ENCODE measurements around the gene ZNF749.

The ZNF749 gene
- total RNA-seq: 0.38 to 6.4 (median 2.7) reads per million in 17 experiments

- peak; percentile 98 to 99 (median 98) for DNase-seq
Measured at GRCh38 chr19:57435062-57435978, at the start of gene ZNF749. TSS of gene ZNF749 (plus strand) at chr19:57435325. CDS start at chr19:57435579, 254 bp downstream.

GRCh38 chr19:57389194-57389729, 45.9 kb upstream of the ZNF749 start:
- DNase-seq: no peak

- peak; percentile 97 to 99 (median 98) for DNase-seq
Measured at GRCh38 chr19:57389730-57390598, 45.2 kb upstream of the ZNF749 start, which contains the start of gene ZNF548. TSS of gene ZNF548 (plus strand) at chr19:57389854. CDS start at chr19:57390100, 246 bp downstream.

DNA sequence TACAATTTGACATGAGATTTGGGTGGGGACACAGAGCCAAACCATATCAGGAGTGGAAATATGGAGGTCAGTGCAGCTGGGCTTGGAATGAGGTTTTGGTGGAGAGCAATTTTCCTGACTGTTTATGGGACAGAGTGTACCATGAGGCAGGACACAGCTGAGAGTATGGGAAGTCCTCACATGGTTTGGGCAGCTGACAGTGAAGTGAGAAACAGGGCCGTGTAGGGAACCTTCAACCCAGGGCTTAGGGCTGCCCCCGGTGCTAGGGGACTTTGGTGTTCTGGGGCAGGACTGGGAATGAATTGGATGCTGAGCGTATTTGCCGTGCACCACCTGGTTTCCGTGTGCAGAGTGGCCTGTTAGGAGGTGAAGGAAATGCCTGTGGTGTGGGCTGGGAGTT, 39.4 kb upstream of the ZNF749 start:
- DNase-seq: no peak

- DNase-seq: no peak
Measured at GRCh38 chr19:57398868-57399267, 36.3 kb upstream of the ZNF749 start.

GRCh38 chr19:57403737-57404563, 31.2 kb upstream of the ZNF749 start:
- no peak for DNase-seq

- DNase-seq: peak; percentile 47 to 70 (median 58)
Measured at GRCh38 chr19:57406516-57407123, 28.5 kb upstream of the ZNF749 start.

GRCh38 chr19:57410877-57411671, 24.1 kb upstream of the ZNF749 start, which contains the start of gene ZNF17:
TSS of gene ZNF17 (plus strand) at chr19:57411161. CDS start at chr19:57413616, 2,455 bp downstream.
- peak; percentile 95 to 98 (median 97) for DNase-seq

- no peak for DNase-seq
Measured at GRCh38 chr19:57419439-57419838, 15.7 kb upstream of the ZNF749 start.

GRCh38 chr19:57421037-57421436, 14.1 kb upstream of the ZNF749 start:
- no peak for DNase-seq

DNA sequence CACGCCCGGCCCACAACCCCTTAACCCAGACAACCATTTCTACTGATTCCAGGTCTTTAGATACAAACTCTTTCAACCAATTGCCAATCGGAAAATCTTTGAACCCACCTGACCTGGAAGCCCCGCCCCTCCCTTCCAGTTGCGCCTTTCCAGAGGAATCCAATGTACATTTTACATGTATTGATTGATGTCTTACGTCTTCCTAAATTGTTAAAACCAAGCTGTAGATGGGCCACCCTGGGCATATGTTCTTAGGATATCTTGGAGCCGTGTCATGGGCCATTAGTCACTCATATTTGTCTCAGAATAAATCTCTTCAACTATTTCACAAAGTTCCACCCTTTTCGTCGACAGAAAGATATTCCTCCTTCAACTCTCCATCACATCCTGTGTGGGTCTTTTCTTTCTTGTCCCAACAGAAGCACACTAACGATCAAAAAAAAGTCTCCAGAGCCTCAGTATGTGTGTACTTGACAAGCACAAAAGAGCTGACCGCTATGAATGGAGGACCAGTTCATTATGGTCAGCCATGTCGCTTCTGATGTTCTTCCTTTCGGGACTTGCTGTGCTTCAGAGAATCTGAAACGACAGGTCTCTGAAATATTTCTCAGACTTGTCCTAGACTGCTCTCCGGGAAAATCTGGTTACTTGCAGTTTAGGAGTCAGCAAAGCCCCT, 601 bp upstream of the ZNF749 start:
- no peak for DNase-seq

- DNase-seq: no peak
Measured at GRCh38 chr19:57436417-57436816, 1.3 kb downstream of the ZNF749 start.

- DNase-seq: no peak
Measured at GRCh38 chr19:57437931-57438330, 2.8 kb downstream of the ZNF749 start.

DNA sequence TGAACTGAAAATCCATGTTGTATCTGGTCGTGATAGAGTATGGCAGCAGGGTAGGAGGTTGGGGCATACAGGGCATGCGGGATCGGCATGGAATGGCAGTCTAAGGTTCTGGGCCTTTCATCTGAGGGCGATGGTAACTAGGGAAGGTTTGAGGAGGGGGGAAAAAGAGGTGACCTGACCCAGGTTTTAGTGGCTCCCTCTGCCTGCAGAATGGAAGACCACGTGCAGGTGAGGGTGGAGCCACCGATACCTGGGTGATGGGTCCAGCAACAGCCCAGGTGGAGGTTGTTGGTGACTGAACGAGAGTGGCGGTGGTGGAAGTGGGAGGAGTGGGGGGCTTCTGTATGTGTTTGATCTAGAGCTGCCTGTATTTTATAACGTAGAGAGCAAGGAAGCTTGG, 3.8 kb downstream of the ZNF749 start:
- no peak for DNase-seq

DNA sequence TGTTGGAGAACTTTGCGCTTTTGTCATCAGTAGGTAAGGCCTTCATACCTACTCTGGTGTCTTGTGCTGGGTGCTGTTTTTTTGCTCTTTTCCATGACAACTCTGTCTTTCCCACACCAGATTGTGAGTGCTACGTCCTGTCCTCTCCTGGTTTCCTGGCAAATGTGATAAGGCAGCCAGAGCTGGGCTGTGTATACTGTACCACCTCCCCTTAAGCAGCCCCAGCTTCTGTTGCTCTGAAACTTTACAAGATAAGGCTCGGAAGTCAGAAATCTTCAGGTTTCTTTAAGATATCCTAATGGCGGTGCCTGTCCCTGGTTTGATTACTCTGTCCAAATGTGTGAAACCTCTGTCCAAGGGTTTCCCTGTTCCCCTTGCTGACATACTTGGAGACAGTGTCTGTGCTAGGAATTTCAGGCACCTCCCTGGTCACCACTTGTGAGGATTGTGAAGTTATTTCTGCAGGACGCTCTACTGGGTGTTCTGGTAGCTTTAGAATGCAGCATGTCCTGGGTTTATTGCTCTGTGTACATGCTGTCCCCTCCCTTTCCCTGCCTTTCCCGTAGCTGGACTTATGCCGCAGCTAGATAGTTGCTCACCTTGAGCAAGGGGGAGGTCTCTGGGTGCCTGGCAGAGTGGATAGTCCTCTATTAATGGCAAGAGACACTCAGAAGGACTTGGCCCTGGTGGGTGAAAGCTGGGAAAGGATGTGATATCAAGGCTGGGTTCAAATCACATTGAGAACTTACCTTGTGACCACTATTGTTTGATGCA, 7.0 kb downstream of the ZNF749 start:
- DNase-seq: no peak

DNA sequence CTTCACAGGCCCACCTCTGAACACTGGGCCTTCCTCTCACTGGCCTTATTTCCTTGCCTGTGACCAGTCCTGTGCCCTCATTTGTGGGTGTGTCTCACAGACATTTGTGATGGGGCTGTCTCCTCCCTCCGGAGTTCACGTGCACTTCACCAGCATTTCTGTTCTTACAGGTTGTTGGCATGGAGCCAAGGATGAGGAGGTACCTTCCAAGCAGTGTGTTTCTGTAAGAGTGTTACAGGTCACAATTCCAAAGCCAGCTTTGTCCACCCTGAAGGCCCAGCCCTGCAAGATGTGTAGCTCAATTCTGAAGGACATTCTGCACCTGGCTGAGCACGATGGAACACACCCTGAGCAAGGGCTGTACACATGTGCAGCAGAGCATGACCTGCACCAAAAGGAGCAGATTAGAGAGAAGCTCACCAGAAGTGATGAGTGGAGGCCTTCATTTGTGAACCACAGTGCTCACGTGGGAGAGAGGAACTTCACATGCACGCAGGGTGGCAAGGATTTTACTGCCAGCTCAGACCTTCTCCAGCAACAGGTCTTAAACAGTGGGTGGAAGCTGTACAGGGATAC, 8.1 kb downstream of the ZNF749 start:
- DNase-seq: no peak

- DNase-seq: no peak
Measured at GRCh38 chr19:57452307-57452706, 17.2 kb downstream of the ZNF749 start.

DNA sequence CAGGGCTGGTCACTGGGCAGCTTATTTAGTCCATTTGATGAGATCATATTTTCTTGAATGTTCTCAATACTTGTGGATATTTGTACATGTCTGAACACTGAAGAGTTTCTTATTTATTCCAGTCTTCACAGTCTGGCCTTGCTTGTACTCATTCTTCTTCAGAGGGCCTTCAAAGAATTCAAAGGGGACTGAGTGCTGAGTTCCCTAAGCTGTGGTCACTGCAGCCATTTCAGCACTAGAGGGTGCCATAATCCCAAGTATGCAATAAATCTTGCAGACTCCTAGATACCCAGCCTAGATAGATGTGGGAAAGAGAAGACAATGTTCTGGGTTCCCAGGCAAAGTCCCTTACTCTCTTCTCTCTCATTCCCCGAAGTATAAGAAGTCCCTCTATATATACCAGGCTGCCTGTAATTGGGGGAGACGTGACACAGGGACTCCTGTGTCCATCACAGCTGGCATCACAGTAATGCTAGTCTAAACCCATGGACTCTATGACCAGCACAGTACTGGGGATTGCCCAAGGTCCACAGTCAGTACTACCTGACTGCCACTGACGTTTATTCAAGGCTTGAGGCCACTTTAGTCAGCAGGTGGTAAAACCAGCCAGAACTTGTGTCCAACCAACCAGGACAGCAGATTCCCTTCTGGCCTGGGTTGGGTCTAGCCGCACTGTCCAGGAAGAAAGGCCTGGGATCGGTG, 30.7 kb downstream of the ZNF749 start:
- peak; percentile 19 to 55 (median 38) for DNase-seq
